Measurements from ENCODE around the gene RFFL. TPM values are rescaled to one million over a fixed set of nuclear protein-coding genes. Genes with fewer than 3 reads are reported as not detected.

The RFFL gene
- total and polyA plus RNA-seq, 9 of the 15 experiments (the other 6 are each of a cell fraction or from before 2014, with no cell fraction given), result 3.4 to 18.1 (median 12.8) TPM

GRCh38 chr17:34990921-34991365 is 72.6 kb downstream of the RFFL start:
- ChIA-PET CTCF (ENCODE audit: low intra/inter-chr PET ratio) (no interaction called here), POLR2A (interaction anchor here (0.6 to 3.8 kb wide), 5 partner anchors 9 to 315 kb away, joined by 3 to 27 read pairs (median 5); partner anchors contain the start of genes LIG3 and RAD51D)
- DNase-seq (ENCODE audit: extremely low read depth in 1 of 4, low spot score in 3 of 4) (no peak), FAIRE-seq (no peak), ATAC-seq (no peak)
- H3K4me1 ChIP-seq (replicated peaks in 1 of 2; ENCODE audit: control insufficient read depth in 2 of 2, insufficient read depth in 2 of 2, low read length in 2 of 2), result peaks cover 8 to 14% of the 10 kb centered on the region in 2 experiments; a peak in 4 of 5 replicates
- H2AFZ ChIP-seq (ENCODE audit: low read depth, low read length), result no peak overlapping the region
- no peaks in the 10 kb centered on the region; the same call in 1 of the 2 replicates for H4K20me1 ChIP-seq (replicated peaks; ENCODE audit: control insufficient read depth, insufficient read depth, low read length)
- BruUV-seq (replicated peaks), result no TSS peak
- H3K27ac ChIP-seq (ENCODE audit: extremely low read depth, low read depth, low read length), result no peak overlapping the region
- H3K9ac ChIP-seq (ENCODE audit: insufficient read depth in 1 of 2, low read depth in 2 of 2, low read length in 2 of 2), result no peak overlapping the region
- no peak overlapping the region for H3K4me2 ChIP-seq (ENCODE audit: insufficient read depth, low read length)
- no peaks in the 10 kb centered on the region for H3K27me3 ChIP-seq (ENCODE audit: control insufficient read depth in 2 of 2, insufficient read depth in 2 of 2, low read length in 2 of 2)
- no peak overlapping the region for H3K4me3 ChIP-seq
- H3K9me1 ChIP-seq (ENCODE audit: control insufficient read depth, insufficient read depth, low read length), result no peaks in the 10 kb centered on the region
- peaks cover 9% of the 10 kb centered on the region for H3K79me2 ChIP-seq (ENCODE audit: control insufficient read depth, insufficient read depth, low read length)
- in situ Hi-C loops (cut with MboI) (no loop called here), intact Hi-C loops (cut with micrococcal nuclease) (no loop called here)
- WGBS (ENCODE audit: insufficient coverage, low coverage, missing lambda C conversion rate), result 85% methylated on average over 6 of the region's 6 CpGs
- no peak for TF ChIP-seq ZBTB17 (CRISPR knock-in tag; IDR thresholded peaks at IDR 0.05)
- TF ChIP-seq IRF2 (CRISPR knock-in tag; IDR thresholded peaks at IDR 0.05), result no peak
- TF ChIP-seq MEF2A (IDR thresholded peaks at IDR 0.05; ENCODE audit: control insufficient read depth, low read depth, low read length), result no peak
- TF ChIP-seq TGIF2 (CRISPR knock-in tag; IDR thresholded peaks at IDR 0.05), result no peak
- TF ChIP-seq SAFB (IDR thresholded peaks at IDR 0.05; ENCODE audit: borderline replicate concordance, low read depth, low read length), result no peak
- peaks cover 92% of the 10 kb centered on the region for H3K36me3 ChIP-seq (ENCODE audit: control insufficient read depth, insufficient read depth, low read length)
- H3K9me3 ChIP-seq (replicated peaks; ENCODE audit: control insufficient read depth, insufficient read depth, low read depth, low read length), result no peaks in the 10 kb centered on the region

DNA sequence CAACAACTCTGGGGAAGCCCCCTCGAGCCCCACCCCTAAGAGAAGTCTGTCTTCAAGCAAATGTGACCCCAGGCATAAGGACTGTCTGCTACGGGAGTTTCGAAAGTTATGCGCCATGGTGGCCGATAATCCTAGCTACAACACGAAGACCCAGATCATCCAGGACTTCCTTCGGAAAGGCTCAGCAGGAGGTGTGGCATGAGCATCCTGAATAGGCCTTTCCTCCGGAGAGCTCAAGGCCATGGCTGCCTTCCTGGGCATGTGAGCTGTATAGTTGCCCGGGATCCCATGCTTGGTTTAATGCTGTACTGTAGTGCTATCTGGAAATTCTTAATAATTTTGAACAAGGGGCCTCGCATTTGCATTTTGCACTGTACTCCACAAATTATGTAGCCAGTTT is 74.0 kb downstream of the RFFL start:
- no peak overlapping the region for H3K27ac ChIP-seq (ENCODE audit: extremely low read depth, low read depth, low read length)
- TF ChIP-seq KDM5B (IDR thresholded peaks at IDR 0.05; ENCODE audit: insufficient replicate concordance, low read depth, low read length), result no peak
- TF ChIP-seq SNRNP70 (optimal IDR thresholded peaks at IDR 0.05; ENCODE audit: low read depth, low read length), result no peak
- BruUV-seq (replicated peaks), result no TSS peak
- peaks cover 8 to 14% of the 10 kb centered on the region in 2 experiments; a peak in 4 of 5 replicates for H3K4me1 ChIP-seq (replicated peaks in 1 of 2; ENCODE audit: control insufficient read depth in 2 of 2, insufficient read depth in 2 of 2, low read length in 2 of 2)
- H3K9me3 ChIP-seq (replicated peaks; ENCODE audit: control insufficient read depth, insufficient read depth, low read depth, low read length), result no peaks in the 10 kb centered on the region
- H3K4me3 ChIP-seq, result no peak overlapping the region
- peaks cover 20% of the 10 kb centered on the region for H3K79me2 ChIP-seq (ENCODE audit: control insufficient read depth, insufficient read depth, low read length)
- POLR2A ChIA-PET, result interaction anchor here (0.6 to 0.8 kb wide), 2 partner anchors 8 to 16 kb away, joined by 3 read pairs; no protein-coding TSS in a partner anchor
- WGBS (ENCODE audit: insufficient coverage, low coverage, missing lambda C conversion rate), result 90% methylated on average over 10 of the region's 10 CpGs
- H3K9me1 ChIP-seq (ENCODE audit: control insufficient read depth, insufficient read depth, low read length), result no peaks in the 10 kb centered on the region
- peaks cover 90% of the 10 kb centered on the region for H3K36me3 ChIP-seq (ENCODE audit: control insufficient read depth, insufficient read depth, low read length)
- H4K20me1 ChIP-seq (replicated peaks; ENCODE audit: control insufficient read depth, insufficient read depth, low read length), result no peaks in the 10 kb centered on the region
- no peak overlapping the region for H3K9ac ChIP-seq (ENCODE audit: insufficient read depth in 1 of 2, low read depth in 2 of 2, low read length in 2 of 2)
- intact Hi-C loops (cut with micrococcal nuclease), result no loop called here
- in situ Hi-C loops (cut with MboI), result no loop called here
- H2AFZ ChIP-seq (ENCODE audit: low read depth, low read length), result no peak overlapping the region
- ATAC-seq (no peak), FAIRE-seq (no peak), DNase-seq (ENCODE audit: extremely low read depth in 1 of 4, low spot score in 3 of 4) (no peak)
- no peaks in the 10 kb centered on the region for H3K27me3 ChIP-seq (ENCODE audit: control insufficient read depth in 2 of 2, insufficient read depth in 2 of 2, low read length in 2 of 2)
- no peak overlapping the region for H3K4me2 ChIP-seq (ENCODE audit: insufficient read depth, low read length)
- CTCF ChIA-PET (ENCODE audit: low intra/inter-chr PET ratio), result no interaction called here

All from K562 (cell line).